Effector CD4-positive, alpha-beta T cell (primary cell): ENCODE measurements around the gene DMD.
"Not testable (repeated sequence)": the region's sequence is repeated elsewhere in the genome, so short reads cannot be mapped to it uniquely, and the experiment has no call there.

Experiments
- DNase-seq: peaks from one replicate; pipeline ENCODE4 v3.0.0-alpha.2; 2020

The DMD gene

GRCh38 chrX:32839781-32840180 lies 371.6 kb downstream of the DMD start:
- no peak for DNase-seq

DNA sequence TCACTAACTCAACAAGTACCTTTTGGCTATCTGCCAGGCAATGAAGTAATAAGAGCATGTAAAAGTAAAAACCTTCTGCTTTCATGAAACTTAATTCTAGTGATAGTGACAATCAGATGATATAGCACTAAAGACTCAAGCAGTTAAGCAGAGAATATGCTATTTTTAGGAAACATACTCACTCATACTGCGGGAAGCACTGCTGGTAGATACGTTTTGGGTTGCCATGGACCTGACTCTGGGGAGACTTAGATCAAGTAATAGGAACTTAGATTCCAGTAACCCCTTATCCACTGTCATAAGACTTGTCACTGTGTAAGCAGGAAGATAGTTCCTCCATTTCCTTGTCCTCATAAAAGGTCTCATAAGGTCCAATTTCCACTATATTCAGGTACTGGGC lies 386.3 kb downstream of the DMD start:
- no peak for DNase-seq

GRCh38 chrX:32804034-32804433 lies 407.3 kb downstream of the DMD start:
- no peak for DNase-seq

- no peak for DNase-seq
Observed at GRCh38 chrX:32798990-32799389, 412.4 kb downstream of the DMD start.

- no peak for DNase-seq
Observed at GRCh38 chrX:32788936-32789335, 422.4 kb downstream of the DMD start.

DNA sequence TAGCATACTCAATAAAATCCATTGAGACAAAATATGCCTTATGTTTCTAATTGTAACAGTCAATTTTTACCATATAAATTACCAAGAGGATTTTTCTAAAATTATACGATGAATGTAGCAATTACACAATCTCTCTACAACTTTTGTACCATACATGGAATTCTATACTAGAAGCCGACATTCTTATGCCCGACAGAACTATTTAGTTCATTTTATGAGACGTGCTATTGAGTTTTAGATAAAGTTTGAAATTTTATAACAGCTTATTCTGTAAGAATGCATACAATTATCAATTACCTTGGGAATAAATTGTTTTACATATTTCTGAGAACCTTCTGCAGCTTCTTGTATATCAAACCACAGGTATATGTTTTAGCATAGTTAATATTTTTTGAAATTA lies 431.2 kb downstream of the DMD start:
- no peak for DNase-seq

GRCh38 chrX:32778965-32779364 lies 432.4 kb downstream of the DMD start:
- no peak for DNase-seq

- DNase-seq: no peak
Observed at GRCh38 chrX:32774966-32775365, 436.4 kb downstream of the DMD start.

- no peak for DNase-seq
Observed at GRCh38 chrX:32749070-32749469, 462.3 kb downstream of the DMD start.

- DNase-seq: no peak
Observed at GRCh38 chrX:32745323-32745722, 466.0 kb downstream of the DMD start.

DNA sequence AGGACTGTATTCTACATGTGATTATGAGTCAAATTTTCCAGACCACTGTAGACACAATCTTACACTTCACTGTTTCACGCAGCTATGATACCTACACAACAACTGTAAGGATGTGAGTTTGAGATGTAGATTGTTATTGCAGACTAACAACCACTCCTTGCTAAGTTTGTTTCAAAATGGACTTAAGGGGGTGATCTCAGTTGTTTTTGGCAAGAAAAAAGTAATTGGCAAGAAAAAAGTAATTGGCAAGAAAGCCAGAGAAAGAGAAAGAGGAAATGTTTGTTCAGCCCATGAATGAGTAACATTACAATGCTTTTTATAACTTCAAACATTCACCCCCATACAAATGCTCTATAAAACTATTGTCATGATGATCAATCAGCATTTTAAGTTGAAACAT lies 466.4 kb downstream of the DMD start:
- DNase-seq: no peak

DNA sequence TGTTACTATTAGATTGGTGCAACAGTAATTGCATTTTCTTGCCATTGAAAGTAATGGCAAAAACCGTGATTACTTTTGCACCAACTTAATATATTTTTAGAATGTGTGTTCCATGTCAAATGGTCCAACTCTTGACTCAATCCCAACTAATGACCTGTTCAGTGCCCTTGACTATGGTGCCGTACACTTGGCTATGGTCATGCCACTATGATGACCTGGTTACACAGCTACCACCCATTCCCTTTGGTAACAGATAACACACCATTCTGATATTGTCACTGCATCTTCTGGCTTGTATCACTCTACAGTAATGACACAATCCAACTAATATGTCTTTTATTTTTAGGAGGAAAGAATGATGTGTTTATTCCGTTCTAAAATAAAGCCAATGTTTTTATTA lies 469.4 kb downstream of the DMD start:
- no peak for DNase-seq

GRCh38 chrX:32708542-32708941 lies 502.8 kb downstream of the DMD start:
- no peak for DNase-seq

DNA sequence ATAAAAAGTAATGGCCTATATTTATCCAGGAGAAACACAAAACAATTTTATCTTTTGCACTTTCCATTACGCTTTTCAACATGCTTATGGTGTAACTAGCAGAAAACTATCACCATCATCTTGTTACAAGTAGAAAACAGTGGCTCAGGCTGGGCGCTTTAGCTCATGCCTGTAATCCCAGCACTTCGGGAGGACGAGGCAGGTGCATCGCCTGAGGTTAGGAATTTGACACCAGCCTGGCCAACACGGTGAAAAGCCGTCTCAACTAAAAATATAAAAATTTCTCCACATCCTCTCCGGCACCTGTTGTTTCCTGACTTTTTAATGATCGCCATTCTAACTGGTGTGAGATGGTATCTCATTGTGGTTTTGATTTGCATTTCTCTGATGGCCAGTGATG lies 506.0 kb downstream of the DMD start:
- not testable (repeated sequence) for DNase-seq

GRCh38 chrX:32687379-32687778 lies 524.0 kb downstream of the DMD start:
- no peak for DNase-seq

DNA sequence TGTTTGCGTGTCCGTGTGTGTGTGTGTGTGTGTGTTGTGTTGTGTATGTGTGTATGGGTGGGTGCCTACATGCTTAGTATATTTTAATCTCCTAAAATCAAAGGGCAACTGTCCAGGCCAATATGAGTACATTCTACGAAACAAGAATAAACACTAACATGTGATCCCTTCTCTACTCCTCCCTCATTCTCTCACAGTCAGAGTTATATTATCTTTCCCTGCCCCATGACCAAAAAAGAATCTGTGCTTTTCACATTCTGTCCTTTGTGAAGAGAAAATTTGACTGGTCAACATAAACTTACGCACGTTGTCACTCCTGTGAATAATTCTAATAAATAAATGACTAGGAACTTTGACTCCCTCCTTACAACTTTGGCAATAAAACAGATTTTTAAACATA lies 532.9 kb downstream of the DMD start:
- no peak for DNase-seq

GRCh38 chrX:32673193-32673592 lies 538.2 kb downstream of the DMD start:
- DNase-seq: no peak

DNA sequence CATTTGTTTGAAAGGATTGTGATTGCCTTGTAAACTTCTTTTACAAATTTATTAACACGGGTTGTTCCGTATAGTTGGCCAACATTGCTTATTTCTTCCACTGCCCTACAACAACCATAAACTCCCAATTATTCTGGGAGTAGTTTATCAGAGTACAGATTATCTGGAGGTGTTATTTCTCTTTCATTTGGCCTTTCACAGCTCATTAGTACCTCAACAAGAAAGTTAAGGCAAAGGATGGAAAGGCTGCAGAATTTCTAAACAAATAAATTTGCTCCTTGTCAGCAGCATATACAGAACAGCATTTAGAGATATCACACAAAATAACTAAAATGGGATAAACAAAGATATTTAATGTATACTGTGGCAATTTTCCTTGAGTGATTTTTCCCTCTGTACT lies 548.8 kb downstream of the DMD start:
- no peak for DNase-seq

- no peak for DNase-seq
Observed at GRCh38 chrX:32644476-32645245, 566.7 kb downstream of the DMD start.

GRCh38 chrX:32642283-32642682 lies 569.1 kb downstream of the DMD start:
- DNase-seq: no peak

DNA sequence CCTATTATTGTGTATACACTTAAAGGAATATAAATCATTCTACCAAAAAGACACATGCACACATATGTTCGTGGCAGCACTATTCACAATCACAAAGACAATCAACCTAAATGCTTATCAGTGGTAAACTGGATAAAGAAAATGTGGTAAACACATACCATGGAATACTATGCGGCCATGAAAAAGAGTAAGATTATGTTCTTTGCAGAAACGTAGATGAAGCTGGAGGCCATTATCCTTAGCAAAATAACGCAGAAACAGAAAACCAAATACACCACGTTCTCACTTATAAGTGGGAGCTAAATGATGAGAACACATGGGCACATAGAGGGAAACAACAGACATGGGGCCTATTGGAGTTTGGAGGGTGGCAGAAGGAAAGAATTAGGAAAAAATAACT lies 593.2 kb downstream of the DMD start:
- no peak for DNase-seq

GRCh38 chrX:32614707-32615106 lies 596.6 kb downstream of the DMD start:
- no peak for DNase-seq

- no peak for DNase-seq
Observed at GRCh38 chrX:32599156-32599555, 612.2 kb downstream of the DMD start.

- DNase-seq: no peak
Observed at GRCh38 chrX:32598707-32599106, 612.6 kb downstream of the DMD start.

- no peak for DNase-seq
Observed at GRCh38 chrX:32597777-32598176, 613.6 kb downstream of the DMD start.
